Adrenal gland (tissue), 12 donors: ENCODE results near the gene SMC5. TPM values are rescaled to one million over a fixed set of nuclear protein-coding genes. Genes with fewer than 3 reads are reported as not detected.

Source experiments
- DNase-seq, 7 donors: peaks; one replicate each; pipeline ENCODE4 v3.0.0-alpha.2; 2019 to 2020
- H3K27ac ChIP-seq, 5 donors: fragments of 200-600 bp; sonication (generic) in 4 of 5; 1 replicate in 3 of 5; 2 replicates in 2 of 5; pipeline versions ENCODE4 v1.5.1 to v1.8.0; 2016 to 2020; ENCODE audit warnings: mild to moderate bottlenecking in 1 of 5
- H3K27me3 ChIP-seq: fragments of 200-600 bp; 2 replicates; pipeline ENCODE4 v1.8.0; 2021
- H3K36me3 ChIP-seq, 2 donors: fragments of 200-600 bp; replicated peaks in 1 of 2; 1 replicate in 1 of 2; 2 replicates in 1 of 2; pipeline versions ENCODE4 v1.5.1 to v1.8.0; 2018 to 2022
- H3K4me1 ChIP-seq, 2 donors: fragments of 200-600 bp; replicated peaks in 1 of 2; 1 replicate in 1 of 2; 2 replicates in 1 of 2; pipeline versions ENCODE4 v1.5.1 to v1.8.0; 2018 to 2021
- H3K4me3 ChIP-seq, 4 donors: fragments of 200-600 bp; sonication (generic) in 3 of 4; one replicate each; pipeline ENCODE4 v1.5.1; 2016 to 2018
- H3K9me3 ChIP-seq, 3 donors: fragments of 200-600 bp; sonication (generic) in 1 of 3; replicated peaks in 1 of 3; 1 replicate in 2 of 3; 2 replicates in 1 of 3; pipeline versions ENCODE4 v1.5.1 to v1.8.0; 2016 to 2021
- POLR2A ChIP-seq, 2 donors: fragments of 450-650 bp; IDR thresholded peaks; one replicate each; pipeline ENCODE4 v1.6.1; 2017; ENCODE audit warnings: antibody characterized with exemption in 2 of 2, mild to moderate bottlenecking in 2 of 2, moderate library complexity in 1 of 2
- WGBS, 4 donors: extraction: QIAGEN DNeasy Blood & Tissue Kit in 2 of 4; methylation state at CpG; one replicate each; pipeline versions ENCODE4 v1.1.5 to v1.1.7; 2013 to 2017; 5-methylcytosine and 5-hydroxymethylcytosine counted together
- intact Hi-C, 2 donors: fragments of 100-400 bp; cut with DNase I; formaldehyde crosslinking; loops; one replicate each; pipeline versions ENCODE4 v1.14.1 to v1.15.0; 2022 to 2023
- polyA plus RNA-seq, 3 donors: library from polyadenylated mRNA; stranded (reverse); fragments of 200-250 nt in 2 of 3; fragments of 350-450 nt in 1 of 3; fragmentation: Illumina TruSeq in 1 of 3; extraction: RNeasy Lipid Tissue Mini Kit (QIAGEN cat#74804) in 1 of 3; gene quantifications; one replicate each; pipeline ENCODE4 v1.2.3, GENCODE V29; 2013 to 2014
- total RNA-seq, 9 donors: library from RNA; depleted of rRNA in 4 of 9; stranded (reverse); fragments of >200 nt in 4 of 9; fragments of 120-200 nt in 1 of 9; fragmentation: NEBNext Ultra II Directional in 1 of 9; extraction: Animal tissue kit (Norgen Biotek cat#: 25700) in 1 of 9; gene quantifications; one replicate each; pipeline versions ENCODE4 v1.1.0 to v1.2.4, GENCODE V29; 2013 to 2023
- TF ChIP-seq, protein P1 (sequence below), 6 experiments: fragments of 450-650 bp in 4 of 6; fragments of 200-600 bp in 2 of 6; sonication (generic) in 1 of 6; IDR thresholded peaks; 1 replicate in 5 of 6; 2 replicates in 1 of 6; pipeline versions ENCODE4 v1.5.1 to v1.8.0; 2016 to 2021; ENCODE audit warnings: antibody characterized with exemption in 6 of 6, mild to moderate bottlenecking in 2 of 6, moderate library complexity in 1 of 6
- donor health status: healthy with polysubstance abuse.
- donor health status: Bipolar disorder and iron deficiency.
- donor health status: DM: yes; HTN: yes; CAD: no.
- donor health status: DM: no; HTN: no; CAD: no.
- donor health status: DM: no; HTN: no; CAD: no.
- donor health status: DM: yes; HTN: yes; CAD: no.

The SMC5 gene
- total and polyA plus RNA-seq, 12 donors, result 5.2 to 47.2 (median 15.2) TPM

- WGBS, 4 donors, result 7 to 8% (median 7%) methylated on average over 26 to 27 of the region's 27 CpGs
- intact Hi-C loops, result no loop called here
Observed at GRCh38 chr9:70257991-70258691, 637 bp upstream of the SMC5 start.

GRCh38 chr9:70259512-70259802, 679 bp downstream of the SMC5 start:
- peak in 1 of 2 donors; percentile 21 for TF ChIP-seq POLR2A (IDR thresholded peaks at IDR 0.05)
- TF ChIP-seq, protein P1, sequence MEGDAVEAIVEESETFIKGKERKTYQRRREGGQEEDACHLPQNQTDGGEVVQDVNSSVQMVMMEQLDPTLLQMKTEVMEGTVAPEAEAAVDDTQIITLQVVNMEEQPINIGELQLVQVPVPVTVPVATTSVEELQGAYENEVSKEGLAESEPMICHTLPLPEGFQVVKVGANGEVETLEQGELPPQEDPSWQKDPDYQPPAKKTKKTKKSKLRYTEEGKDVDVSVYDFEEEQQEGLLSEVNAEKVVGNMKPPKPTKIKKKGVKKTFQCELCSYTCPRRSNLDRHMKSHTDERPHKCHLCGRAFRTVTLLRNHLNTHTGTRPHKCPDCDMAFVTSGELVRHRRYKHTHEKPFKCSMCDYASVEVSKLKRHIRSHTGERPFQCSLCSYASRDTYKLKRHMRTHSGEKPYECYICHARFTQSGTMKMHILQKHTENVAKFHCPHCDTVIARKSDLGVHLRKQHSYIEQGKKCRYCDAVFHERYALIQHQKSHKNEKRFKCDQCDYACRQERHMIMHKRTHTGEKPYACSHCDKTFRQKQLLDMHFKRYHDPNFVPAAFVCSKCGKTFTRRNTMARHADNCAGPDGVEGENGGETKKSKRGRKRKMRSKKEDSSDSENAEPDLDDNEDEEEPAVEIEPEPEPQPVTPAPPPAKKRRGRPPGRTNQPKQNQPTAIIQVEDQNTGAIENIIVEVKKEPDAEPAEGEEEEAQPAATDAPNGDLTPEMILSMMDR (IDR thresholded peaks at IDR 0.05), result no peak
- no peak for DNase-seq
- Histone ChIP-seq H3K9me3 (no peaks in the 10 kb centered on the region), H3K4me1 (peaks cover 9 to 49% of the 10 kb centered on the region in 2 donors), H3K36me3 (peaks cover 0 to 2% of the 10 kb centered on the region in 2 donors), H3K27ac (peak overlapping the region; percentile 88 to 96 (median 92)), H3K4me3 (peak overlapping the region; percentile 20 to 81 (median 68)), H3K27me3 (no peaks in the 10 kb centered on the region)
- intact Hi-C loops, result no loop called here
- 1 to 3% (median 1%) methylated on average over 10 of the region's 10 CpGs for WGBS, 4 donors

More at GRCh38 chr9:70257991-70258691, 637 bp upstream of the SMC5 start:
- H3K4me1 ChIP-seq, result peaks cover 9 to 42% of the 10 kb centered on the region in 2 donors
- H3K4me3 ChIP-seq, result peak overlapping the region in 3 of 4 donors; percentile 26 to 81 (median 74)
- peak in 6 of 7 donors; percentile 19 to 62 (median 30) for DNase-seq
- no peak for TF ChIP-seq POLR2A (IDR thresholded peaks at IDR 0.05)
- TF ChIP-seq, protein P1 (IDR thresholded peaks at IDR 0.05), result no peak
- no peaks in the 10 kb centered on the region for H3K9me3 ChIP-seq
- H3K27me3 ChIP-seq, result no peaks in the 10 kb centered on the region
- H3K27ac ChIP-seq, result peak overlapping the region; percentile 88 to 96 (median 92)
- no peaks in the 10 kb centered on the region for H3K36me3 ChIP-seq

GRCh38 chr9:70260007-70260443, 1.2 kb downstream of the SMC5 start:
- intact Hi-C loops, result no loop called here
- H3K27ac ChIP-seq, result no peak overlapping the region
- peaks cover 9 to 49% of the 10 kb centered on the region in 2 donors for H3K4me1 ChIP-seq
- H3K27me3 ChIP-seq, result no peaks in the 10 kb centered on the region
- H3K4me3 ChIP-seq, result peak overlapping the region in 1 of 4 donors; percentile 81
- peaks cover 0 to 8% of the 10 kb centered on the region in 2 donors for H3K36me3 ChIP-seq
- DNase-seq, result peak in 2 of 7 donors; percentile 9 to 58
- no peaks in the 10 kb centered on the region for H3K9me3 ChIP-seq
- no peak for TF ChIP-seq POLR2A (IDR thresholded peaks at IDR 0.05)
- TF ChIP-seq, protein P1 (IDR thresholded peaks at IDR 0.05), result no peak
- WGBS, 4 donors, result 91 to 93% (median 92%) methylated on average over 30 of the region's 30 CpGs

- DNase-seq, result no peak
- no peaks in the 10 kb centered on the region for H3K27me3 ChIP-seq
- TF ChIP-seq, protein P1 (IDR thresholded peaks at IDR 0.05), result no peak
- no peak for TF ChIP-seq POLR2A (IDR thresholded peaks at IDR 0.05)
- H3K4me3 ChIP-seq, result no peak overlapping the region
- 94 to 98% (median 94%) methylated on average over 8 of the region's 8 CpGs for WGBS, 4 donors
- H3K27ac ChIP-seq, result no peak overlapping the region
- peaks cover 0 to 13% of the 10 kb centered on the region in 2 donors for H3K36me3 ChIP-seq
- intact Hi-C loops, result no loop called here
- H3K9me3 ChIP-seq, result no peaks in the 10 kb centered on the region
- H3K4me1 ChIP-seq, result peaks cover 9 to 49% of the 10 kb centered on the region in 2 donors
Observed at GRCh38 chr9:70260606-70261005, 1.8 kb downstream of the SMC5 start.
